Mammary epithelial cell (primary cell): Measurements from ENCODE around the gene BLCAP.

Experiments
- CTCF ChIP-seq, 2 donors: IDR thresholded peaks in 1 of 2; conservative IDR thresholded peaks in 1 of 2; 2 replicates each; pipeline ENCODE4 v1.5.1; 2011 to 2012; ENCODE audit warnings: inconsistent platforms in 2 of 2, low read length in 2 of 2, mild to moderate bottlenecking in 2 of 2, control low read depth in 1 of 2, low read depth in 1 of 2; ENCODE audit not compliant: insufficient read depth in 1 of 2; ENCODE audit errors: extremely low read depth in 1 of 2
- EZH2 ChIP-seq: IDR thresholded peaks from 2 replicates; pipeline ENCODE4 v1.6.1; 2012; ENCODE audit warnings: low read length, inconsistent platforms, borderline replicate concordance

- TF ChIP-seq EZH2 (no peak), CTCF (conservative IDR thresholded peaks at IDR 0.05 in 1 of 2, IDR thresholded peaks at IDR 0.05 in 1 of 2; ENCODE audit: extremely low read depth in 1 of 2, insufficient read depth in 1 of 2, low read depth in 1 of 2, low read length in 2 of 2) (no peak)
Observed at GRCh38 chr20:37552415-37552814, 24.7 kb upstream of the BLCAP start.
